ENCODE measurements around the gene THOC7.

- no peak for TF ChIP-seq CTCF (conservative IDR thresholded peaks at IDR 0.05; ENCODE audit: low read length)
- no peak for TF ChIP-seq EZH2phosphoT487 (IDR thresholded peaks at IDR 0.05; ENCODE audit: borderline replicate concordance)
Observed at GRCh38 chr3:63864965-63865327, 1.3 kb upstream of the THOC7 start.

All from Loucy (cell line).